Peyer's patch (tissue), 4 donors: ENCODE measurements around the gene SRRM2. TPM values are rescaled to one million over a fixed set of nuclear protein-coding genes. Genes with fewer than 3 reads are reported as not detected.

Source experiments
- DNase-seq, 3 donors: peaks; one replicate each; pipeline ENCODE4 v3.0.0-alpha.2; 2017 to 2019
- H3K27ac ChIP-seq, 4 donors: fragments of 200-600 bp; sonication (generic); one replicate each; pipeline ENCODE4 v1.5.1; 2016 to 2019
- H3K27me3 ChIP-seq, 2 donors: fragments of 200-600 bp; sonication (generic); one replicate each; pipeline ENCODE4 v1.5.1; 2019
- H3K36me3 ChIP-seq, 3 donors: fragments of 200-600 bp; sonication (generic); one replicate each; pipeline ENCODE4 v1.5.1; 2016 to 2019
- H3K4me1 ChIP-seq, 4 donors: fragments of 200-600 bp; sonication (generic); one replicate each; pipeline ENCODE4 v1.5.1; 2016 to 2019
- H3K4me3 ChIP-seq, 4 donors: fragments of 200-600 bp; sonication (generic); 1 replicate in 3 of 4; 2 replicates in 1 of 4; pipeline ENCODE4 v1.5.1; 2016 to 2019; ENCODE audit warnings: mild to moderate bottlenecking in 1 of 4
- H3K9me3 ChIP-seq, 4 donors: fragments of 200-600 bp; sonication (generic); one replicate each; pipeline ENCODE4 v1.5.1; 2016 to 2019; ENCODE audit warnings: mild to moderate bottlenecking in 1 of 4
- CTCF ChIP-seq, 6 experiments: fragments of 450-650 bp in 4 of 6; fragments of 200-600 bp in 2 of 6; sonication (generic) in 1 of 6; IDR thresholded peaks; one replicate each; pipeline ENCODE4 v1.5.1; 2017 to 2019; ENCODE audit warnings: antibody characterized with exemption in 6 of 6, mild to moderate bottlenecking in 3 of 6, moderate library complexity in 1 of 6
- POLR2A ChIP-seq, 2 donors: fragments of 450-650 bp; IDR thresholded peaks; one replicate each; pipeline ENCODE4 v1.5.1; 2017; ENCODE audit warnings: antibody characterized with exemption in 2 of 2, mild to moderate bottlenecking in 2 of 2, moderate library complexity in 2 of 2
- total RNA-seq, 4 donors: library from RNA; depleted of rRNA; stranded (reverse); fragments of >200 nt; gene quantifications; one replicate each; pipeline ENCODE4 v1.1.0, GENCODE V29; 2016

SRRM2 gene
- total RNA-seq, 4 donors from 2014 or later = 683 to 3,742 (median 1,673) TPM

- TF ChIP-seq CTCF (IDR thresholded peaks at IDR 0.05) = no peak
- no peak for TF ChIP-seq POLR2A (IDR thresholded peaks at IDR 0.05)
- Histone ChIP-seq H3K9me3 (no peaks in the 10 kb centered on the region), H3K4me3 (no peak overlapping the region), H3K36me3 (no peaks in the 10 kb centered on the region), H3K27me3 (no peaks in the 10 kb centered on the region), H3K4me1 (peaks cover 0 to 12% (median 3%) of the 10 kb centered on the region in 4 donors), H3K27ac (no peak overlapping the region)
- DNase-seq = peak in 1 of 3 donors; percentile 34
These were observed 3.0 kb upstream of the SRRM2 start for GRCh38 chr16:2749476-2749875.

GRCh38 chr16:2749936-2750335 lies 2.5 kb upstream of the SRRM2 start:
- no peaks in the 10 kb centered on the region for H3K36me3 ChIP-seq
- no peaks in the 10 kb centered on the region for H3K27me3 ChIP-seq
- TF ChIP-seq CTCF (IDR thresholded peaks at IDR 0.05) (no peak), POLR2A (IDR thresholded peaks at IDR 0.05) (no peak)
- H3K4me1 ChIP-seq = peaks cover 0 to 16% (median 8%) of the 10 kb centered on the region in 4 donors
- no peaks in the 10 kb centered on the region for H3K9me3 ChIP-seq
- DNase-seq = peak in 1 of 3 donors; percentile 37
- H3K4me3 ChIP-seq = no peak overlapping the region
- no peak overlapping the region for H3K27ac ChIP-seq

DNA sequence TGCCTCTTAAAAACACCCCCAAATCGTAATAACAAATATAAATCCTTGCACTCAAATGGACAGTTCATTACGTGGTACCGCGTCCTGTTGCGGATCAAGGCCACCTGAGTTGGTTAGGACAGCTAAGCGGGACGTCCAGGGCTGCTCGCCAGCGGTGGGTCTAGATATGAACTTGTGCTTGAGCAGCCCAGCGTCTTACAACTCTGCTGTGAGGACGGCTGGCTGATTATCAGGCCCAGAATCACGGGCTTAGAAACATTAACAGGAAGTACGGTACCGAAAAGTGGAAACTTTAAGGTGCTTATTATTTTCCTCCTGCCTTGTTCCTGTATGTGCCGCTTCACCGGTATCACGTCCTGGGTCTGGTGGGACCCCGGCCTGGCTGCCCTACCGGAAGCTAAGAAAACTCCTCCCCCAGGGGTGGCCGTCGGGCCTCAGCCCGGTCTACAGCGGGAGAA lies 832 bp upstream of the SRRM2 start:
- peak; percentile 49 to 62 (median 54) for DNase-seq
- H3K9me3 ChIP-seq = no peaks in the 10 kb centered on the region
- TF ChIP-seq POLR2A (IDR thresholded peaks at IDR 0.05) = no peak
- TF ChIP-seq CTCF (IDR thresholded peaks at IDR 0.05) = no peak
- peaks cover 0 to 33% (median 20%) of the 10 kb centered on the region in 4 donors for H3K4me1 ChIP-seq
- H3K27ac ChIP-seq = peak overlapping the region; percentile 99 to 100 (median 100)
- H3K4me3 ChIP-seq = peak overlapping the region; percentile 74 to 98 (median 88)
- H3K27me3 ChIP-seq = no peaks in the 10 kb centered on the region
- peaks cover 0 to 6% (median 0%) of the 10 kb centered on the region in 3 donors for H3K36me3 ChIP-seq

GRCh38 chr16:2752850-2753732 lies 653 bp downstream of the SRRM2 start:
- no peaks in the 10 kb centered on the region for H3K9me3 ChIP-seq
- TF ChIP-seq CTCF (IDR thresholded peaks at IDR 0.05) (no peak), POLR2A (IDR thresholded peaks at IDR 0.05) (no peak)
- H3K27ac ChIP-seq = peak overlapping the region; percentile 99 to 100 (median 100)
- DNase-seq = peak in 2 of 3 donors; percentile 89 to 92
- peaks cover 0 to 20% (median 0%) of the 10 kb centered on the region in 3 donors for H3K36me3 ChIP-seq
- peak overlapping the region; percentile 74 to 98 (median 88) for H3K4me3 ChIP-seq
- peaks cover 0 to 44% (median 20%) of the 10 kb centered on the region in 4 donors for H3K4me1 ChIP-seq
- no peaks in the 10 kb centered on the region for H3K27me3 ChIP-seq

- no peaks in the 10 kb centered on the region for H3K9me3 ChIP-seq
- H3K4me1 ChIP-seq = peaks cover 0 to 44% (median 20%) of the 10 kb centered on the region in 4 donors
- no peak for TF ChIP-seq POLR2A (IDR thresholded peaks at IDR 0.05)
- no peak for TF ChIP-seq CTCF (IDR thresholded peaks at IDR 0.05)
- H3K27ac ChIP-seq = peak overlapping the region; percentile 99 to 100 (median 100)
- no peaks in the 10 kb centered on the region for H3K27me3 ChIP-seq
- DNase-seq = peak in 1 of 3 donors; percentile 34
- H3K36me3 ChIP-seq = peaks cover 0 to 26% (median 2%) of the 10 kb centered on the region in 3 donors
- H3K4me3 ChIP-seq = peak overlapping the region; percentile 74 to 98 (median 88)
These were observed 1.2 kb downstream of the SRRM2 start for GRCh38 chr16:2753733-2754020.
